GM12872 (cell line): ENCODE data around the gene DDX42.

Source experiments
- CTCF ChIP-seq: IDR thresholded peaks from 3 replicates; pipeline ENCODE4 v1.5.1; 2011; ENCODE audit warnings: low read depth, mild to moderate bottlenecking, low read length, moderate library complexity; ENCODE audit not compliant: insufficient read depth

Gene DDX42

GRCh38 chr17:63766754-63767153 is 7.2 kb upstream of the DDX42 start:
- no peak for TF ChIP-seq CTCF

- no peak for TF ChIP-seq CTCF
These were observed 5.5 kb upstream of the DDX42 start for GRCh38 chr17:63768433-63768832.

GRCh38 chr17:63772801-63773271 is 1.1 kb upstream of the DDX42 start:
- TF ChIP-seq CTCF: no peak

- no peak for TF ChIP-seq CTCF
These were observed 464 bp upstream of the DDX42 start, which contains the start of gene CCDC47 for GRCh38 chr17:63773272-63774140. CCDC47 (minus strand) TSS chr17:63773597; CDS start chr17:63766175, 7,422 bp downstream.

- no peak for TF ChIP-seq CTCF
These were observed 947 bp downstream of the DDX42 start for GRCh38 chr17:63774969-63775265.

GRCh38 chr17:63775420-63775819 is 1.4 kb downstream of the DDX42 start:
- no peak for TF ChIP-seq CTCF

- no peak for TF ChIP-seq CTCF
These were observed 6.5 kb downstream of the DDX42 start for GRCh38 chr17:63780507-63780906.
